Liver (tissue), 9 donors: ENCODE measurements around the gene NAT16. TPM values are rescaled to one million over a fixed set of nuclear protein-coding genes. Genes with fewer than 3 reads are reported as not detected.
"Not testable (repeated sequence)": the region's sequence is repeated elsewhere in the genome, so short reads cannot be mapped to it uniquely, and the experiment has no call there.

ENCODE experiments used
- DNase-seq: peaks from one replicate; pipeline ENCODE4 v3.0.0-alpha.2; 2017; ENCODE audit warnings: low spot score
- H3K27ac ChIP-seq, 2 donors: one replicate each; pipeline ENCODE4 v1.7.0; 2013; ENCODE audit warnings: inconsistent platforms in 2 of 2, low read length in 2 of 2, control low read depth in 1 of 2, low read depth in 1 of 2, mild to moderate bottlenecking in 1 of 2
- H3K27me3 ChIP-seq, 4 donors: one replicate each; pipeline versions ENCODE4 v1.6.1 to v1.7.0; 2013; ENCODE audit warnings: low read length in 3 of 4, inconsistent platforms in 1 of 4, mild to moderate bottlenecking in 1 of 4, moderate library complexity in 1 of 4; ENCODE audit not compliant: control insufficient read depth in 4 of 4, insufficient read depth in 4 of 4
- H3K36me3 ChIP-seq, 4 donors: one replicate each; pipeline versions ENCODE4 v1.6.1 to v1.7.0; 2013; ENCODE audit warnings: low read length in 3 of 4, mild to moderate bottlenecking in 3 of 4, low read depth in 1 of 4, moderate library complexity in 1 of 4; ENCODE audit not compliant: control insufficient read depth in 4 of 4, insufficient read depth in 3 of 4
- H3K4me1 ChIP-seq, 4 donors: one replicate each; pipeline versions ENCODE4 v1.6.1 to v1.7.0; 2013; ENCODE audit warnings: low read length in 3 of 4, mild to moderate bottlenecking in 3 of 4, moderate library complexity in 1 of 4; ENCODE audit not compliant: control insufficient read depth in 4 of 4, insufficient read depth in 4 of 4
- H3K4me3 ChIP-seq, 3 donors: one replicate each; pipeline versions ENCODE4 v1.6.1 to v1.7.0; 2013; ENCODE audit warnings: low read length in 3 of 3, control low read depth in 1 of 3, low read depth in 1 of 3, mild to moderate bottlenecking in 1 of 3
- H3K9ac ChIP-seq, 2 donors: one replicate each; pipeline ENCODE4 v1.7.0; 2013; ENCODE audit warnings: low read length in 2 of 2, mild to moderate bottlenecking in 2 of 2, moderate library complexity in 2 of 2, control low read depth in 1 of 2, low read depth in 1 of 2
- H3K9me3 ChIP-seq, 4 donors: one replicate each; pipeline versions ENCODE4 v1.6.1 to v1.7.0; 2013; ENCODE audit warnings: low read length in 3 of 4; ENCODE audit not compliant: control insufficient read depth in 4 of 4
- ATF3 ChIP-seq: IDR thresholded peaks from 2 replicates; pipeline ENCODE4 v1.6.1; 2016; ENCODE audit warnings: antibody characterized with exemption
- CTCF ChIP-seq: fragments of 150-350 bp; IDR thresholded peaks from 2 replicates; pipeline ENCODE4 v1.5.1; 2017; ENCODE audit warnings: improper control_type of control experiment, low read depth, low read length; ENCODE audit not compliant: missing input control
- EGR1 ChIP-seq, 2 donors: IDR thresholded peaks; 2 replicates each; pipeline ENCODE4 v1.6.1; 2016 to 2018; ENCODE audit warnings: antibody characterized with exemption in 2 of 2, low read depth in 2 of 2
- FOXA1 ChIP-seq: IDR thresholded peaks from 2 replicates; pipeline ENCODE4 v1.6.1; 2016; ENCODE audit warnings: antibody characterized with exemption
- FOXA2 ChIP-seq: IDR thresholded peaks from 2 replicates; pipeline ENCODE4 v1.6.1; 2016; ENCODE audit warnings: antibody characterized with exemption
- GABPA ChIP-seq, 2 donors: IDR thresholded peaks in 1 of 2; conservative IDR thresholded peaks in 1 of 2; 2 replicates each; pipeline ENCODE4 v1.6.1; 2016; ENCODE audit warnings: antibody characterized with exemption in 2 of 2, mild to moderate bottlenecking in 1 of 2, moderate library complexity in 1 of 2
- HNF4A ChIP-seq, 2 donors: conservative IDR thresholded peaks; 2 replicates each; pipeline ENCODE4 v1.6.1; 2016; ENCODE audit warnings: antibody characterized with exemption in 2 of 2, mild to moderate bottlenecking in 2 of 2
- HNF4G ChIP-seq: IDR thresholded peaks from 2 replicates; pipeline ENCODE4 v1.6.1; 2016; ENCODE audit warnings: antibody characterized with exemption
- JUND ChIP-seq, 2 donors: IDR thresholded peaks; 2 replicates each; pipeline ENCODE4 v1.6.1; 2016; ENCODE audit warnings: antibody characterized with exemption in 2 of 2
- MAX ChIP-seq: IDR thresholded peaks from 2 replicates; pipeline ENCODE4 v1.6.1; 2016; ENCODE audit warnings: antibody characterized with exemption
- RAD21 ChIP-seq, 2 donors: IDR thresholded peaks; 2 replicates each; pipeline ENCODE4 v1.6.1; 2016; ENCODE audit warnings: antibody characterized with exemption in 2 of 2, mild to moderate bottlenecking in 2 of 2
- REST ChIP-seq: IDR thresholded peaks from 2 replicates; pipeline ENCODE4 v1.6.1; 2016; ENCODE audit warnings: antibody characterized with exemption, mild to moderate bottlenecking
- RXRA ChIP-seq, 2 donors: IDR thresholded peaks; 2 replicates each; pipeline ENCODE4 v1.6.1; 2017 to 2018; ENCODE audit warnings: antibody characterized with exemption in 2 of 2, mild to moderate bottlenecking in 1 of 2
- SP1 ChIP-seq: IDR thresholded peaks from 2 replicates; pipeline ENCODE4 v1.6.1; 2018; ENCODE audit warnings: antibody characterized with exemption, mild to moderate bottlenecking
- YY1 ChIP-seq: IDR thresholded peaks from 2 replicates; pipeline ENCODE4 v1.6.1; 2016; ENCODE audit warnings: antibody characterized with exemption, mild to moderate bottlenecking
- ZBTB33 ChIP-seq: IDR thresholded peaks from 2 replicates; pipeline ENCODE4 v1.6.1; 2016; ENCODE audit warnings: antibody characterized with exemption
- WGBS: extraction: QIAGEN DNeasy Blood & Tissue Kit; methylation state at CpG from one replicate; pipeline ENCODE4 v1.1.7; 2013; 5-methylcytosine and 5-hydroxymethylcytosine counted together
- polyA plus RNA-seq, 2 donors: library from polyadenylated mRNA; stranded (reverse) in 1 of 2; unstranded in 1 of 2; fragments of 200-250 nt in 1 of 2; fragments of >200 nt in 1 of 2; fragmentation: Nextera tagmentation in 1 of 2; extraction: Ambion mirVana in 1 of 2; gene quantifications; one replicate each; pipeline versions ENCODE4 v1.2.1 to v1.2.3, GENCODE V29; 2013 to 2015
- total RNA-seq, 2 donors: library from RNA; depleted of rRNA; stranded (reverse); fragments of >200 nt; gene quantifications; one replicate each; pipeline ENCODE4 v1.2.3, GENCODE V29; 2014
- donor health status: healthy.
- donor health status: healthy.
- donor health status: healthy.
- donor health status: healthy.
- donor health status: healthy.

The NAT16 gene
- total and polyA plus RNA-seq, 4 donors: not detected

GRCh38 chr7:101203740-101204738 is 23.9 kb upstream of the NAT16 start:
- not testable (repeated sequence) for H3K9ac ChIP-seq, H3K9me3 ChIP-seq, DNase-seq, H3K4me3 ChIP-seq, H3K27me3 ChIP-seq, H3K27ac ChIP-seq
- 73% methylated on average over 22 of the region's 22 CpGs for WGBS
- Histone ChIP-seq H3K36me3 (peaks cover 0 to 22% (median 10%) of the 10 kb centered on the region in 4 donors), H3K4me1 (peaks cover 2 to 27% (median 15%) of the 10 kb centered on the region in 4 donors)

GRCh38 chr7:101202603-101202918 is 22.5 kb upstream of the NAT16 start:
- Histone ChIP-seq H3K27me3 (no peaks in the 10 kb centered on the region), H3K9me3 (no peaks in the 10 kb centered on the region), H3K27ac (no peak overlapping the region), H3K4me1 (peaks cover 2 to 27% (median 15%) of the 10 kb centered on the region in 4 donors), H3K9ac (no peak overlapping the region), H3K4me3 (no peak overlapping the region), H3K36me3 (peaks cover 0 to 12% (median 4%) of the 10 kb centered on the region in 4 donors)
- no peak for TF ChIP-seq JUND (IDR thresholded peaks at IDR 0.05)
- no peak for TF ChIP-seq GABPA (IDR thresholded peaks at IDR 0.05 in 1 of 2, conservative IDR thresholded peaks at IDR 0.05 in 1 of 2)
- no peak for TF ChIP-seq ATF3
- no peak for TF ChIP-seq HNF4G
- no peak for TF ChIP-seq YY1
- no peak for TF ChIP-seq SP1
- TF ChIP-seq REST: no peak
- no peak for TF ChIP-seq HNF4A (conservative IDR thresholded peaks at IDR 0.05)
- no peak for TF ChIP-seq EGR1 (IDR thresholded peaks at IDR 0.05; ENCODE audit: low read depth in 2 of 2)
- TF ChIP-seq RAD21 (IDR thresholded peaks at IDR 0.05): no peak
- TF ChIP-seq CTCF: no peak
- TF ChIP-seq MAX: no peak
- no peak for TF ChIP-seq RXRA (IDR thresholded peaks at IDR 0.05)
- no peak for TF ChIP-seq ZBTB33
- no peak for TF ChIP-seq FOXA1
- no peak for TF ChIP-seq FOXA2
- no peak for DNase-seq
- 92% methylated on average over 5 of the region's 5 CpGs for WGBS
